ENCODE results near the gene ABHD8.

Gene ABHD8

DNA sequence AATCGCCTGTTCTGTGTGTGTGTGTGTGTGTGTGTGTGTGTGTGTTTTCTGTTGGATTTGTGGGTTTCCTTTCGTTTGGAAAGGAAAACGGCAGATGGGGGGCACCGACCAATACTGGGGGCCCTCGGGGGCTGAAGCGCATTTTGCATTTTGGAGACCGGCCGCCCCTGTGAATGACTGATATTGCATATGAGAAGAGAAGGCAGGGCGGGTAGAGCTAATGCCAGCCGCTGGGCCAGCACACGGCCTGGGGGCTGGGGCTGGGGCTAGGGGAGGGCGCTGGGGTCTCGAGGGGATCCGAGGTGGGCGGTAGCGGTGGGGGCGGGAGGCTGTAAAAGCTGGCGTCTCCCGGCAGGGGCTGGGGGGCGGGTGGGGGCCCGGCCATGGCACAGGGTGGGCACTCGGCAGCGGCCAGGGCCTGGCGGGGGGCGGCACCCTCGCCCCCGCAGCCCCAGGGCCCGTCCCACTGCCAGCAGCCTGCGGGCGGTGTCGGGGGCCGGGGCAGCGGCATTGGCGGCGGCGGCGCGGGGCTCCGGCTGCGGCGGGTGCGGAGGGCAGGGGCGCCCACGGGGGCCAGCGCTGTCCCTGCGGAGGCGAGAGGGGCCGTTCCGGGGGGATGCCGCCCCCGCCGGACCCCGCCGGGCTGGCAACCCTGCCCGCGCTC, 20.2 kb upstream of the ABHD8 start:
- in situ Hi-C loops (cut with HindIII; ENCODE audit: low sequenced_read_pairs) = no loop called here

DNA sequence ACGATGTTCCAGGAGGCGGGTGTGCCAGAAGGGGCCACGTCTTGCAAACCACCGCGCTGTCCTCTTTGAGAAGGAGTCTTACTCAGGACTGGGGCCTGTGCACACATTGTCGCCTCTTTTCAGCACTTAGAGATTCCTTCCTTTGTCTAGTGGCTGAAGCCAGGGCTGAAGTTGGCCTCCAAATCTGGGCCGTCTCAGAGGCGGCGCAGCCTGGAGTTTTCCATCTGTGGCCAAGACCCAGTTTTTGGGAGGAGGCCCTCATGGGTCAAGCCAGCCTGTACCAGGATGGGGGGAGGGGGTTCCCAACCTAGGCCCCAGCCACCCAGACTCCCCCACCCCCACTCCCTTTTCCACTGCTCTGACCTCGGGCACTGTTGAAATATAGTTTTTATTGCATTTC, 19.6 kb upstream of the ABHD8 start:
- in situ Hi-C loops (cut with HindIII; ENCODE audit: low sequenced_read_pairs) = no loop called here

DNA sequence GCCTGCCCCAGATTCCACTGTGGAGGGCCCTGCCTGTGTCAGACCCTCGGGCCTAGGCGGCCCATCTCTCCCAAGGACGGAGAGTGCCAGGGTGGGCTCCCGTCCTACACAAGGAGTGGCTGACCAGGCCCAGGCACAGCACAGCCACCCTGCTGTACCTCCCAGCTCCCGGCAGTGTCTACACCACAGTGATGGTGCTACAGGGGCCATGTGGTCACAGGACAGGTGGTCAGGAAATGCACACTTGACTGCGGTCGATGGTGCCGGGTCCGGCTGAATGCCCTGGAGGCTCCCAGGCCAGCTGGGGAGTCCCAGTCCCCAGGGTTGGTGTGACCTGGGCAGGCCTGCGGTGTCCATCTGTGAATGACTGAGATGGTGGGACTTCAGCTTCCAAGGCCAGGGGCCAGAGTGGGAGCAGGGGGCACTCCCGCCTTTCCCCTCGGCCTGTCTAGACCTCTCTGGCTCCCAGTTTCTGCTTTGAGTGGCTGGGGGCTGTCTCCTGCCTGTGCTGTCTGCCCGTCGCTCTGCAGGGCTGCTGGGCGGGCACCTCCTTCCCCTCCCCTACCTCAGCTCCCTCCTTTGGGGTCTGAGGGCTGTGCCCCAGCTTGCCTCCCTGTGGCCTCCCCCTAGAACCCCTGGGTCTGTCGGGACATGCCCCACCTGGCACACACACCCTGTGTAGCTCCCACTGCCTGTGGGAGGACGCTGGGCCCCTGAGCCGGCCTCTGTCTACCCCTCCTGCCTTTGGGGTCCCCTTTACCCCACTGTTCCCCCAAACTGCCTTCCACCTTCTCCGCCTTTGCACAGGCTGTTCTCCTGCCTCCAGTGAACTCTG, 18.6 kb upstream of the ABHD8 start:
- in situ Hi-C loops (cut with HindIII; ENCODE audit: low sequenced_read_pairs) = no loop called here

DNA sequence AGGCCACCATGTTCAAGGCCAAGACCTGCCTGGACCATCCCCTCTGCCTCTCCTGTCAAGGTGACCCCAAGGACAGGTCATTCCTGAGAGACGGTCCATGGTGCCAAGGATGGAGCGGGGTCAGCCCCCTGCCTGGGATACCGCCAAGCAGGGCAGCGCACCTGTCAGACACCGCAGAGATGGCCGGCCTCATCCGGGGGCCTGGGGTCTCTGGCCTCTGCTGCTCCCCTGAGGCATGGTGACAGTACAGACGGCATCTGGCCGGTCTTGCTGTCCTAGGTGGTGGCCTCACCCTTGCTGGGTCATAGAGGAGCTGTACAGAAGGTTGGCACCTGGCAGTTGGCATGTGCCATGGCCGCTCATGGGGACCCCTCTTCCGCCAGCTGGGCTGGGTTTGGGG, 17.2 kb upstream of the ABHD8 start:
- in situ Hi-C loops (cut with HindIII; ENCODE audit: low sequenced_read_pairs) = no loop called here

DNA sequence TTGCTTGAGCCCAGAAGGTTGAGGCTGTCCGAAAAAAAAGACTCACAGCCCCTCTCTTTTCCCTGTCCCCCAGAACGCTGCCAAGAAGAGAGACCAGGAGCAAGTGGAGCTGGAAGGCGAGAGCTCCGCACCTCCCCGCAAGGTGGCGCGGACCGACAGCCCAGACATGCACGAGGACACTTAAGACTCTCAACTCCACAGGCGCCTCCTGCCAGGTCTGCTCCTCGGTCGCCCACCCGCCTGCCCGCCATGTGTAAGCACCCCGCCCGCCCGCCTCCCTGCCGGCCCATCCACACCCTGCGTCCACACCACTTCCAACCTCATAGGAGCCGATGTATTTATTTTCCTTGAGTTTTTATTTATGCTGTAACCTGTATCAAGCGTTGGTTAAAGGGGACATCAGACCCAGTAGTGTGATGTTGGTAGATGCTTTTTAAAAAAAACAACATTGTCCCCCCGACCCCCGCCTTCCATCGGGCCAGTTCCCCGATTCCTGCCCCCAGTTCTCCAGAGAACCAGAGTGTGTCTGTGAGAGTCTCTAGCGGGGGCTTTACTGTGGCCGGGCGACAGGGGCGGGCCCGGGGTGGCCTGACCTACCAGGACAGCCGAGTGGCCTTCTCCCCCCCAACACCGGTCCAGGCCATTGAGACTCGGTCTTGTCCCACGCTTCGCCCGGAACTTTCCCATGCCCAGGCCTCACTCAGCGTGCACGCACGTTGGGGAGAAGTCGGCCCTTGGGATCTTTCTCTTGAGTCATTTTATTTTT, 16.4 kb upstream of the ABHD8 start:
- in situ Hi-C loops (cut with HindIII; ENCODE audit: low sequenced_read_pairs) = no loop called here

DNA sequence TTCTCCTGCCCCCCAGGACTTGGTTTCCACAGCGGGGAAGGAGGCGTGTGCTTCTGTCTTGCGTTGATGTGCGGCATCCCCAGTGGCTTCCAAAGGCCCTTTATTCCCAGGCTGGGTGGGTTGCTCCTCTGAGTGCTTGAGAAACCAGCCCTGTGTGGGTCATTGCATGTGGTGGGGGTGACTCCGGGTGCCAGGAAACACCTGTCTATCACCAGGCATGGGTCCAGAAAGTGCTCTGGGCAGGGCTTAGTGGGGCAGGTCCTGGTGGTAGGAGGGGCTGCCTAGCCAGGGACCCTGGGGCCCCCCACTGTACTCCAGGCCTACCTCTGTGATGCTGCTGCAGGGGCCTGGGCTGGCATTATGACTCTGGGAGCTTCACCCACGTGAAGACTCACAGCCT, 15.7 kb upstream of the ABHD8 start:
- in situ Hi-C loops (cut with HindIII; ENCODE audit: low sequenced_read_pairs) = no loop called here

DNA sequence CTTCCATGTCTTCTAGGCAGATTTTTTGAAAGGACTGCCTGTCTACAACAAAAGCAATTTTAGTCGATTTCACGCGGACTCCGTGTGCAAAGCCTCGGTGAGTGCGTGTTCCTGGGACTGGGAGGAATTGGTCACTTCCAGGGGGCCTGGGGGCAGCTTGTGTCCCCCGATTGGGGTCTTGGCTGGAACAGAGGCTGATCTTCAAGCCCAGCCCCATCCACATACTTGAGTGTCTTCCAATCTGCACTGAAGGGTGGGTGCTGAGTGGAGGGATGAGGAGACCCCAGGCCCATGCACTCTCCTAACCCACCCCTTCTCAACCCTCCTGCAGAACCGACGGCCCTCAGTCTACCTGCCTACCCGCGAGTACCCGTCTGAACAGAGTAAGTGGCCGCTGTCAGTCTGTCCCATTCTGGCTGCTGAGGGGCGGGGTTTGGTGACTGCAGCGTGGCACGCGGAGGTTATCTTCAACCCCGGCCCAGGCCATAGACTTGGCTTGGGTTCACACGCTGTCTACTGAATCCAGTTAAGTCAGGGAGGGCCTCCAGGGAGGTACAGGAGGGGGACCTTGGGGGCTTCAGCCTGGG, 10.9 kb upstream of the ABHD8 start:
- in situ Hi-C loops (cut with HindIII; ENCODE audit: low sequenced_read_pairs) = no loop called here

DNA sequence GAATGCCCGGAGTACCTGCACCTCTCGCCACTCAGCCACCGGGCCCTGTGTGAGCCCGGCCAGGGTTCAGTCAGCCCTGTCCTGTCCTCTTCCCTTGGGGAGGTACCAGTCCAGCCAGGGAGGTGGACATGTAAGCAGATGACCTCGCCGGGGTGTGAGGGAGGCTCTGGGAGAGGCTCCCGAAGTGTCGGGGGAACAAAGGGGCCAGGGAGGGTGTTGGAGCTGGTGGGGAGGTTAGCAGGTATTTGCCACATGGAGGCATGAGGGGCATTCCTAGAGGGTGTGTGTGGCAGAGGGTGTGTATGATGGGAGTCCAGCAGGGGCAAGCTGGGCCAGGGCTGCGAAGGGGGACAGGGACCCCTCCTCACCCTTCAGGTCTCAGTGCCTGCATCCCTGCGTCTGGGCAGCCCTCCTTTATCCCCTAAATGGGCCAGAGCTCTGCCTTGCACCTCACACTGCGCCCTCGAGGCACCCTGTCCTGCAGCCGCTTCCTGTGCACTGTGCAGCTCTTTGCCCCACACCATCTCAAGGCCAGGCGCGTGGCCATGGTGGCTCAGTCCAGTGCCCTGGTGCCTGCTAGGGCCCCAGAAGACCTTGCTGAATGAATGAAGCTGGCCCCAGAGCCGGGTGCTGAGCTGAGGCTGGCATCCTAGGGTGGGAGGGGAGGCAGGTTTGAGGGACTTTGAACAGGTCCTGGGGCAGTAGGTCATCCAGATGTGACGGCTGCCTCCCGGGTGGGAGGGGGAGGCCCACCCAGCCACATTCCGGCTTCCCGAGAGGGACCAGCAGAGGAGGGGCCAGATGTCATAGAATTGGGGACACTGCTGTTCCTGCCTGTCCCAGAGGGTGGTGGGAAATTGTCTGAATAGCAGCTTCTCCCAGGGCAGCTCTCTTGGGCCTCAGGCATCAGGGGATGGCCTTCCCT, 9.2 kb upstream of the ABHD8 start:
- in situ Hi-C loops (cut with HindIII; ENCODE audit: low sequenced_read_pairs) = no loop called here

DNA sequence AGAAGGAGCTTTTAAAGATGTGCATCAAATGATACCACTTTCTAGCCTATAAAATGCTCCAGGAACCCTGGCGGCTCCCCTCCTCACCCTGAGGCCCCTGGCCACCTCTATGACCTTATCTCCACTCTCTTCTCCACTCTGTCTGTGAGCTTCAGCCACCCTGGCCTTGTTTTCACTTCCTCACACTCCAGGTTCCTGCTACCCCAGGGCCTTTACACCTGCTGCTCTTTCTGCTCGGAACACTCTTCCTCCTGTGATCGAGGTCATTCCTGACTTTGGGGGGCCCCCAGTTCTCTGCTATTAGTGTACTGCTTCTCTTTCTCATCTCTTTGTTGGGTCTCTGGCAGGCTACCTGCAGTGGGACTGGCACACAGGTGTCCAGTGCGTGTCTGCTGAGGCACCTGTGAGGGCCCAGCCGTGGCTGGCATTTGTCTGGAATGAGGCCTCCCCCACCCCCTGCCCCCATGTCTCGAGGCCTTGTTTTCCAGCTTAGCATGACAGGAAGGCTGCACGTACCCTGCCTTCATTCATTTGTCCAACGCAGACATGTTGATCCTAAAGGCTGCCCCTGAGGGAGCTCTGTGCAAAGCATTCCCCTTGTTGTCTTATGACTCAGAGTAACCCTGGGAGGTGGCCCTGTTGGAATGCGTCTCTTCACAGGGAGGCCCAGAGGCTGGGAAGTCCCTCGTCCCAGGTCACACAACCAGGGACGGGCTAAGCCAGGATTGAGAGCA, 8.4 kb upstream of the ABHD8 start:
- in situ Hi-C loops (cut with HindIII; ENCODE audit: low sequenced_read_pairs) = no loop called here

DNA sequence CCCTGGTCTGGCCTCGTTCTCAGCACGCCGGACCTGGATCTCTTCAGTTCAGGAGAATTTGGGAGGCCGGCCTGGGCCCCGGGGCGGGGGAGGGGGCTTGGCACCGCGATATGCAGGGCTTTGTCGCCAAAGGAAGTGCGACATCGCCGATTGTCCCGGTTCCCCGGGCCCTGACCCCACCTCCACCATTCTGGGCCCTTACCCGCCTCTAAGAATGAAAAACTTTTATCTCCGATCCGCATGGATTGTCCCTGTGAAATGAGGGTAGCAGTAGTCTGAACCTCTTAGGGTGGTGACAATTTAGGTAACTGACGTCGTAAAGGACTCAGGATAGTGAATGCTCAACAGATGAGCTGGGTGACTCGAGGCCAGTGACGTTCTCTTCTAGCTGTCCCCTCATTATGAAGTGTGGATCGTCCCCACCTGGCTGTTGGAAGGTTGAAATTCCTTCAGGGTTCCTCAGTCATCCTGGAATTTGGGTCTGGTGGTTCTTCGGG, 6.8 kb upstream of the ABHD8 start:
- in situ Hi-C loops (cut with HindIII; ENCODE audit: low sequenced_read_pairs) = no loop called here

DNA sequence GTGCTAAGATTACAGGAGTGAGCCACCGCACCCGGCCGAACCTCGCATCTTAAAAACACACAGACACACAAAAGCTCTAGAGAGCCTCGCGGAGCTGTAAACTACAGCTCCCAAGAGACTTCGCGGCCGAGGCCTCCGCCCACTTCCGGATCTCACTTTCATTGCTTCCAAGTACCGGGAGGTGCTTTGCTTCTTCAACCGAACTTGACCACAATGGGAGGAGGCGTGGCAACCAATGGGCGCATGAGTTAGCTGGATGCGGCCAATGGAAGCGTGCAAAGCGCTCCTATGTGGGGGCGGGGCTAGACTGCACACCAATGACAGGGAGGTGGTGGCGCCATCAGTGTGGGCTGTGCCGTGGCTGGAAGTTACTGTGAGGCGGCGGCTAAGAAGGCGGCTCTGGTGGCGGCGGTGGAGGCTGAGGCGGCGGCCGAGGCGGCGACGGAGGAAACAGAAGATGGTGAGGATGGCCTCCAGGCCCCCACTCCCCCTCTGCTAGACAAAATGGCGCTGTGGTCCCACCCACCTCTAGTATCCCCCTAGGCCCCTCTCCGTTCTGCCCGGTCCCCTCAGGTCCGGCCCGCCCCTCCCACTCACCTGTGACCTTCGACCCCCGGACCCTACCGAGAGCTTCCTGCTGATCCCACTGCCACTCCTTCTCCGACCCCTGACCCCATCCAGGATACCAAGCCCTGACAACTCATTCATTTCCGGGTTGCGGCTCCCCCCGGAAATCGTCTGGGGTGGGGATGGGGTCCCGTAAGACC, 6.2 kb upstream of the ABHD8 start, which contains the start of gene DDA1:
TSS of gene DDA1 (plus strand) at position 366 of the 767 bp plus-strand sequence. CDS start at position 458, 92 bp downstream.
- in situ Hi-C loops (cut with HindIII; ENCODE audit: low sequenced_read_pairs) = no loop called here

DNA sequence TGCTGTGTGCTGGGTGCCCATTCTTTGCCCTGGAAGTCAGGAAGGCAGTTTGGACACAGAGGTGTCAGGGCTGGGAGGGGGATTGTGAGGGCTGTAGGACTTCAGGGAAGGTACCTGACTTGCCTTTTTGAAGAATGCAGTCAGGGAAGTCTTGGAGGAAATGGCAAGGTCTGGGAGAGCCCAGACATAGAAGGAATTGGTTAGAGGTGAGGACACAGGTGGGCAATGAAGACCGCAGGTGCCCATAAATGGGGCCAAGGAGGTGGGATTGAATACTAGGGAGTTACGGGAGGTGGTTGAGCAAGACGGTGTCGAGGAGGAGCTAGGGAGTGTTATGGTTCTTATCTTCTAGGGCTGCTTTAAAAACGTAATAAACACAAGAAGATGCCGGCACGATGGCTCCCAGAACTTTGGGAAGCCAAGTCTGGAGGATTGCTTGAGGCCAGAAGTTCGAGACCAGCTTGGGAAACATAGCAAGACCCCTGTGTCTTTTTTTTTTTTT, 4.7 kb upstream of the ABHD8 start:
- in situ Hi-C loops (cut with HindIII; ENCODE audit: low sequenced_read_pairs) = no loop called here

DNA sequence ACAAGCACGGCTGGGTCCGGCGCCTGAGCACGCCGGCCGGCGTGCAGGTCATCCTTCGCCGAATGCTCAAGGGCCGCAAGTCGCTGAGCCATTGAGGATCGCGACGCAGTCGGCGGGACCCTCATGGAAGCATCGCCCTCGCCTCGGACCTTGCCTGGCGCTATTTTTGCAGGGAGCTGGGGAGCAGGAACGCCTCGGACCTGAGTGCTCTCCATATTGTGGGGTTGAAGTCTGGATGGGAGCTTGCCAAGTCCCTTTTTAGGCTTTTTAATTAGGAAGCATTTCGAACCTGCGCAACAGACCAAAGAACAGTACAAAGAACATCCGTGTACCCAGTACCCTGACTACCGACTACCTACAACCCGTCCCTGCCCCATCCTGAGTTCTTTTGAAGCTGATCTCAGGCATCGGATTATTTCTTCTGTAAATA, 3.1 kb upstream of the ABHD8 start:
- in situ Hi-C loops (cut with HindIII; ENCODE audit: low sequenced_read_pairs) = no loop called here

DNA sequence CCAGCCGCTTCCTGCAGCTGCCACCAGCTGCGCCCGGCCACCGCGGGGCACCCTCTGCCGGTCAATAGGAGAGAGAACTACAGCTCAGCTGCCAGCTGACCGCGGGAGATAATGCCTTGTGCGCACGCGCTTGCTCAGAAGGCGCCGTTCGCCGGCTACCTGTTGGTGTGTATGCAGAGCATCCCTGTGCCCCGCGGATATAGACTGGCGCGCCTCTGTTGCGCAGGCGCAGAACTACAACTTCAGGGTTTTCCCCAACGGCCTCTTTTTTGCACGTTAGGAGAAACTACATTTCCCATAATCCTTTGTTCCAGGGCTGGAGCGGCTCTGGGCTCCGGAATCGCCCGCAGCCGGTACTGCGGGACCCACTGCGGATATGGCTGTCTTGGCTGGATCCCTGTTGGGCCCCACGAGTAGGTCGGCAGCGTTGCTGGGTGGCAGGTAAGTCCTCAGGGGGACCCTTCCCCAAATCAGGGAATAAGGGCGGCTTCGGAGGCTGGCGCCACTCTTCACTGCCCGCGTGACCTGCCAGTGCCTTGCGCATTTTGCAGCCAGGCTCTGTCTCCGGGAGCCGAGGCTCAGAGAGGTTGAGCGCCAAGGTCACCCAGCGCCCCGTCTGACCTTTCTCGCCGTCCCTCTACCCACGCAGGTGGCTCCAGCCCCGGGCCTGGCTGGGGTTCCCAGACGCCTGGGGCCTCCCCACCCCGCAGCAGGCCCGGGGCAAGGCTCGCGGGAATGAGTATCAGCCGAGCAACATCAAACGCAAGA, 2.5 kb upstream of the ABHD8 start, which contains the start of gene MRPL34:
TSS of gene MRPL34 (plus strand) at position 356 of the 768 bp plus-strand sequence. CDS start at position 377, 21 bp downstream.
- in situ Hi-C loops (cut with HindIII; ENCODE audit: low sequenced_read_pairs) = no loop called here

DNA sequence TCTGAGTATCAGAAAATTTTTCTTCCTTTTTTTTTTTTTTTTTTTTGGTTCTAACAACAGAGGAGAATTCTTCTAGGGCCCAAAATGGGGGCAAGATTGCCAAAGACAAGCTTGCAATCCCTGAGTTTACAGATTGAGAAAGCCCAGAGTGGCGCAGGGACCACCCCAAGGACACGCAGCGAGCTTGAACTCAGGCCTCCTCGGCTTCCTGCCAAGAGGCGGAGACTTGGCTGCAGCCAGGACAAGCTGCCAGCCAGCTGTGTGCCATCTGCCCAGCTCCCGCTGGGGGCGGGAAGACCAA, 1.9 kb upstream of the ABHD8 start:
- in situ Hi-C loops (cut with HindIII; ENCODE audit: low sequenced_read_pairs) = no loop called here

DNA sequence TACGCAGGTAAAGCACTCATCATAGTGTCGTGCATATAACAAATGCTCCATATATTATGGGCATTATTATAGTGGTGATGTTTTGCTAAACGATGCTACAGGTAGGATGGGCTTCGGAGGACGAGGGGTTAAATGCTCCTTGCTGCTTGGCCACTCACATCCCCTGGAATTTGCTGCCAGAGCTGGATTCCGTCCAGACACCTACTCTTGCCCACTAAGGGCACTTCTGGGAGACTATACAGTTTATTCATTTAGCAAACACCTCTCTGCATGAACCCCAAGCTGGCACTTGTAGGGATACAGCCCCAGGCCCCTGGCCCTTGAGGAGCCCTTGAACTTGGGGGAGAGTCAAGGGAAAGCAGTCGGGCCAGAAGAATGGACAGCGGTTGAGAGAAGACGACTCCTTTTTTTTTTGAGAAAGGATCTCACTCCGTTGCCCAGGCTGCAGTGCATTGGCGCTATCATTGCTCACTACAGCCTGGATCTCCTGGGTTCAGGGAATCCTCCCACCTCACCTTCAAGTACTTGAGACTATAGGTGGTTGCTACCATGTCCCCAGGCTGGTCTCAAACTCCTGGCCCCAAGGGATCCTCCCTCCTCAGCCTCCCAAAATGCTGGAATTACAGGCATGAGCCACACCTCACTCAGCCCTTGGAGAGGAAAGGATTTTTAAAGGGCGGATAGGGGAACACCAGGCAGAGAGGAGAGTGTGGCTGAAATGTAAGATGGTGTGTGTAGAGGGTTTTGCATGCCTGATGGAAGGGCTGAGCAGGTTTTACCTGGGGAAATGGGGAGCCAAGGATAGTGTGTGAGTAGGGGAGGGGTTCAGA, 1.4 kb upstream of the ABHD8 start:
- in situ Hi-C loops (cut with HindIII; ENCODE audit: low sequenced_read_pairs) = no loop called here

DNA sequence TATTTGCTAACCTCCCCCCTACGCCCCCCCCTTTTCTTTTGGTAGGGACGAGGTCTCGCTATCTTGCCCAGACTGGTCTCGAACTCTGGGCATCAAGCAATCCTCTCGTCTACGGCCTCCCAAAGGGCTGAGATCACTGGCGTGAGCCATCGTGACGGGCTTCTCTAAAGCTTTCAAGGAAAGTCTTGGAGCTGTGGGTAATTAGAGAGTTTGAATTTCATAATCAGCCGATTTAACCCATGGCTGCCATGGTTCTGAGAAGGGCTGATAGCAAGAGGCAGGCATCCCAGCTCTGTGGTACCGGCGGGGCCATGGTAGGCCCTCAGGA, 679 bp upstream of the ABHD8 start:
- in situ Hi-C loops (cut with HindIII; ENCODE audit: low sequenced_read_pairs) = no loop called here
